Measurements from ENCODE around the gene PAQR6.
A peak's percentile ranks its signal among the peaks of the same experiment; 100 is the strongest.

PAQR6 gene, protein sequence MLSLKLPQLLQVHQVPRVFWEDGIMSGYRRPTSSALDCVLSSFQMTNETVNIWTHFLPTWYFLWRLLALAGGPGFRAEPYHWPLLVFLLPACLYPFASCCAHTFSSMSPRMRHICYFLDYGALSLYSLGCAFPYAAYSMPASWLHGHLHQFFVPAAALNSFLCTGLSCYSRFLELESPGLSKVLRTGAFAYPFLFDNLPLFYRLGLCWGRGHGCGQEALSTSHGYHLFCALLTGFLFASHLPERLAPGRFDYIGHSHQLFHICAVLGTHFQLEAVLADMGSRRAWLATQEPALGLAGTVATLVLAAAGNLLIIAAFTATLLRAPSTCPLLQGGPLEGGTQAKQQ

DNA sequence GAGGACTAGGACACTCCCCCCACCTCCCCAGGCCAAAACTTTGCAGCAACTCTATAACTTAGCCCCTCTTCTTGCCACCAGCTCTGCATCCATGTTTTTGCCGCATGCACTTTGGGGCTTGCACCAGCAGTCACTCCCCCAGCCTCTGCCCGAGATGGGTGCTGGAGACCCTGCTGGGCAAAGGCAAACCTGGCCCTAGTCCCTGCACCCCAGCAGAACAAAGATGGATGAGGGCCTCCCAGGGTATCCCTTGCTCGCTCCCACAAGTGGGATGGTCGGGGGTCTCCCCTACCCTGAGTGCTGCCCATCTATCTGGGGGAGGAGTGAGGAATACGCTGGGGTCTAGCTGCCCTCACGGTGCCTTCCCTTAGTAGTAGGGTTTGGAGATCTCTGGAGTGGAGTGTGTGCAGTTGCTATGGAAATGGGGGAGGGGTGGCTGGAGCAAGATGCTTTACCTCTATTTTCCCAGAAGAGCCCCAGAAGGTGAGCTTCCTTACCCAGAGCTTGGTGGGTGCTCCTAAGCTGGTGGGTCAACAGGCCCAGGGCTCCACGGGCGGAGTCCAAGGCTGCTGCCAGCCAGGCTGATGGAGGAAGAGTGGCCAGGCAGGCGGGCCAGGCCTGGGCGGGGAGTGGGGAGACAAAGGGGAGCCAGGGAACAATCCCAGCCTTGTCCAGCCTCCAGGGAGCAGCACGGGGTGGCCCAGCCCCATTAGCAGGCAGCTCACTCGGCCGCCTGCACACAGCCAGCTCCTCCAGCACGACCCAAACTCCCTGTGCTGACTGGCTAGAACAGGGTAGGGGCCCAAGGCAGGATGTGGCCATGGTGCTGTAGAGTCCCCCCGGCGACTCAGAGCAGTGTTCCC lies at the start of gene PAQR6:
TSS of gene PAQR6 (minus strand) at position 597 of the 863 bp plus-strand sequence. CDS start 1,325 bp downstream, outside the sequence.
- DNase-seq: no peak

DNA sequence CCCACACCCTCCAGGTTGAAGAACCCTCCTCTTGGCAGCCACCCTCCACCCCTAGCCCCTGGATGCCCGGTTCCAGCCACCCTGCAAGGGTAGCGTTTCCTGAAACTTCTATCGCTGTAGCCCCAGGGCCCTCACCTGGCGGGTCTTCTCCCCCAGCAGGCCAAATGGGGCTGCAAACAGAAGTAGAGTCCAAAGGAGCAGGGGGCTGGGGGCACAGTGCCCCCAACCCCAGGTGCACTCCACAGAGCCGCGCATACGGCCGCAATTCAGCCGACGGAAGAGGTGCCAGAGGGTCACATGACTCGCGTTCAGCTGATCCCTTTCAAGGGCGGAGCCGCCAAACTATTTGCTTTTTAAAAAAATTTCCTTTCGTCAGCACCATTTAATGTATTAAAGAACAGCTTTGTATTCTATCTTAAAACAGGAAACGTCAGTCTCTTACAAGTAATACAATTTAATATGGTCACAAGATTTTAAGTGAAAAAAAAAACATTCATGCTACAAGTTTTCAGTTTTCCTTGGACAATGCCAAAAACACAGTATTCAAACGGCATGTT lies 47.6 kb upstream of the PAQR6 start, which contains the start of gene GLMP:
TSS of gene GLMP (minus strand) at position 289 of the 557 bp plus-strand sequence. CDS start at position 255, 34 bp downstream.
- peak; percentile 7 for DNase-seq

DNA sequence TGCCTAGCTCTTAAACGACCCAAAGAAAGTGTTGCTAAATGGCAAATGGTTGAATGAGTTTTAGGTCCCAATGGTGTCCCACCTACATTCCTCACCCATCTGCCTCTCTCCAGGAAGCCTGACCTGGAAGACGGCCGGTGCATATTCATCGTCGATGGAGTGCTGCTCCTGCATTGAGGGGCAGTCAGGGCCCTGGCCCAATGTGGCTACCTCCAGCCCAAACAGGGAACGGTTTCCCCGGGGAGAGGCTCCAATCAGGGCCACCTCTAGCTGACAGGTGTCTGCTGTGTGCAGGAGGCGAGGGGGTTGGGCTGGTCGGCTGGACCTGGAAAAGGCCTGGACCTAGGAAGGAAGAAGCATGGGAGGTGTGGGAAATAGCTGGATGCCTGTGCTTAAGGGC lies 46.0 kb upstream of the PAQR6 start:
- DNase-seq: no peak

DNA sequence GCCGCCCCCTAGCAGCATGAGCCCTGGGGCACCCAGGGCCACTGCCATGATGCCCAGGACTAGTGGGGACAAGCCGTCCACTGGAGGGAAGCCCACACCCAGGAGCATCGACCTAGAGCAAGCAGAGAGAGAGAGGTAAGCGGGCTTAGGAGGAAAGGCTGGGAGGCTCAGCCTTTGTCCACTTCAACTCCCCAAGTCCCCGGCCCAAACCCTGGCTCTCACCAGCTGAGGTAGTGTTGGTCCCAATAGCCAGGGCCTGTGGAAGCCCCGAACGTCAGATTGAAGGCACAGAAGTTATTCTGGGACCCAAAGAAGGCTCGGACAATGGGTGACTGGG lies 45.2 kb upstream of the PAQR6 start:
- no peak for DNase-seq

DNA sequence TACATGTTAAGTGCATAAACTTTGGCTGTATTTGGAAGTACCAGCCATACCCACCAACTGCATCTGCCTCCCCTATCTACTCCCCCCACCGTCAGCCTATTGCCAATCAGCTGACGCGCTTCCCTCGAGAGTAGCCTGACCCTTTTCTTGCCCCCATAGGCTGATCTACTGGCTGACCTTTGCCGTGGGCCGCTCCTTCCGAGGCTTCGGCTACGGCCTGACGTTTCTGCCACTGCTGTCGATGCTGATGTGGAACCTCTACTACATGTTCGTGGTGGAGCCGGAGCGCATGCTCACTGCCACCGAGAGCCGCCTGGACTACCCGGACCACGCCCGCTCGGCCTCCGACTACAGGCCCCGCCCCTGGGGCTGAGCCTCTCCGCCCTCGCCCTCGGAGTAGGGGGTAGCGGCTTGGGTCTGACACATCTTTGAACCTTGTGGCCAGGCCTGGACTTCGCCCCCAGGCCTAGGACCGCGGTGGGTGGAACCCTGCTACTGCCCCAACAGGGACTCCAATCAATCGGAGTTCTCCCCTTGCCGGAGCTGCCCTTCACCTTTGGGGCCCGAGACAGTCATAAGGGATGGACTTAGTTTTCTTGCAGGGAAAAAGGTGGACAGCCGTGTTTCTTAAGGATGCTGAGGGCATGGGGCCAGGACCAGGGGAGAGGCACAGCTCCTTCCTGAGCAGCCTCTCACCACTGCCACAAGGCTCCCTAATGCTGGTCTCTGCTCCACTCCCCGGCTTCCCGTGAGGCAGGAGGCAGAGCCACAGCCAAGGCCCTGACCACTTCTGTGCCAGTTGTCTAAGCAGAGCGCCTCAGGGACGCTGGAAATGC lies 43.6 kb upstream of the PAQR6 start:
- DNase-seq: no peak

DNA sequence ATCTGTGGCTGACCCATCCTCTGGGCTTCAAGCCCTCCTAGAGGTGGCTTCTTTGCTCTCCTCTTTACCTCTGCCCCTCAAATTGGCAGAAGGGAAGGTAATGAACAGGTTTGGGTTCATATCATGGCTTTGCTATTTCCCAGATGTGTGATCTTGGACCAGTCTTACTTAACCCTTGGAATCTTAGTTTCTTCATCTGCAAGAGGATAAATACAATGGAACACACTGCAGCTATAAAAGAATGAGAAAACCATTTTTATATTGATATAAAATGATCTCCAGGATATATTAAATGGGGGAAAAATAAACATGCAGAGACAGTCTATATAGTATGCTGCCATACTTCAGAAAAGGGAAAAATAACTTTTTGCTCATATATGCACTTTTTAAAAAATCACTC lies 42.0 kb upstream of the PAQR6 start:
- DNase-seq: no peak

DNA sequence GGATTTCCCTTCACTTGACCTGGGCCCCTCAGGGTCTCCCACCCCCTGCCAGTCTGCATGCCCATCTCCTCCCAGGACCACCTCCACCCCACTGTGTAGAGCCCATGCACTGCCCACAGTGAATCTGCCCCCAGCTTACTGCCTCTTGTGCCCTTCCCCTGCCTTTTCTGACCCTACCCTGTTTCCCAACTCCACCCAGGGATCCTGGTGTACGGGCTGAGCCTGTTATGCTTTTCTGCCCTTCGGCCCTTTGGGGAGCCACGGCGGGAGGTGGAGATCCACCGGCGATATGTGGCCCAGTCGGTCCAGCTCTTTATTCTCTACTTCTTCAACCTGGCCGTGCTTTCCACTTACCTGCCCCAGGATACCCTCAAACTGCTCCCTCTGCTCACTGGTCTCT lies 38.2 kb upstream of the PAQR6 start:
- DNase-seq: no peak

DNA sequence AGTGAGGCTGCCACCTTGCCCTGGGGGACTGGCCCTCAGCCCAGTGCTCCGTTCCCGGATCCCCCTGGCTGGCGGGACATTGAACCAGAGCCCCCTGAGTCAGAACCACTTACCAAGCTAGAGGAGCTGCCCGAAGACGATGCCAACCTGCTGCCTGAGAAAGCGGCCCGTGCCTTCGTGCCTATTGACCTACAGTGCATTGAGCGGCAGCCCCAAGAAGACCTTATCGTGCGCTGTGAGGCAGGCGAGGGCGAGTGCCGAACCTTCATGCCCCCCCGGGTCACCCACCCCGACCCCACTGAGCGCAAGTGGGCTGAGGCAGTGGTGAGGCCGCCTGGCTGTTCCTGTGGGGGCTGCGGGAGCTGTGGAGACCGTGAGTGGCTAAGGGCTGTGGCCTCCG lies 37.6 kb upstream of the PAQR6 start:
- DNase-seq: no peak

DNA sequence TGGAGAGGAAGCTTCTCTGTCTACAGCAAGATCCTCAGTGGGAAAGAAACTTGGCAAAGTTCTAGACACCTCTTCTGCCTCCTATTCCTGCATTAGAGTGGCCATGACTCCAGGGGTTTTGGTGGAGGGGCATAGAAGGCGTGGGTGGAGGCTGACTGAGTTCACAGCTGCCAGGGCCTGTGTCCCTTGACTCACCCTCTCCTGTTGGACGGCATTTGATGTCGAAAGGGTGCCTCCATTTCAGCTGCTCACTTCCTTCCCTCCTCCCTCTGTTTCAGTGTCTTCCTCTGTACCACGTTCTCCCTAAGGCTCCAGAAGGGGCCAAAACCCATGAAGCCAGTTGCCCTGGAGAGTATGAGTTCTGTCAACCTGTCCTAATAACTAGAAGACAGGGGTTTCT lies 36.9 kb upstream of the PAQR6 start:
- no peak for DNase-seq

DNA sequence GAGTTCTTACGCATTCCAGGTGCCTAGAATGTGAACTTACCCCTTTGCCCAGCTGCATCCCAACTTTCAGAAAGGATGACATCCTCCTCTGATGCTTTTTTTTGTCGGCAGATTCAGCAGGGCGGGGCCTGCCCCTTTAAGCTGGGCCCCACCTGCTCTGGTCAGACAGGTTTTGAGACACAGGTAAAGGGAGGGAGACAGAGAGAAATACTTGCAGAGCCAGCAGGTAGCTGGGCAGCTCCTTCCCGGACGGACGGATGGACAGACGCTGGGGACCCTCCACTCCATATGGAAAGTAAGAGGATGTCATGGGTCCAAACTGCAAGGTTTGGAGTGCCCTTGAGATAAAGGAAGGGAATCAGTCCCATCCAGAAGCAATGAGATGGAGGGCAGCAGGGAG lies 36.3 kb upstream of the PAQR6 start, which contains the start of gene TMEM79:
TSS of gene TMEM79 (plus strand) at position 214 of the 400 bp plus-strand sequence. CDS start 902 bp downstream, outside the sequence.
- no peak for DNase-seq

DNA sequence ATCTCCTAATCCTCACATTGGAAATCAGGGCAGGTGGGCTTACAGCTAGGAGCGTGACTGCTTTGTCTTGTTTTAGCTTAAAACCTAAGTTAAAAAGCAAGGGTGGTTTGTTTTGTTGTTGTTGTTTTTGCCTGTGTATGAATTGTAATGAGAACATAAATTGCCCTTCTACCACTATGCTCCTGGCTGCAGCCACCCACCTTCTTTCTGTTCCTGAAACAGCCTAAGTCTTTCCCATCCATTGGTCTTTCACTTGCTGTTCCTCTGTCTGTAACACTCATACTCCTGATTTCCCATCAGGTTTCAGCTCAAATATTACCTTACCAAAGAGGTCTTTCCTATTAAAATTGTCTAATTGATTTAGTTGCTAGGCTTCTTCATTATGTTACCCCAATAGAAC lies 35.7 kb upstream of the PAQR6 start:
- no peak for DNase-seq

DNA sequence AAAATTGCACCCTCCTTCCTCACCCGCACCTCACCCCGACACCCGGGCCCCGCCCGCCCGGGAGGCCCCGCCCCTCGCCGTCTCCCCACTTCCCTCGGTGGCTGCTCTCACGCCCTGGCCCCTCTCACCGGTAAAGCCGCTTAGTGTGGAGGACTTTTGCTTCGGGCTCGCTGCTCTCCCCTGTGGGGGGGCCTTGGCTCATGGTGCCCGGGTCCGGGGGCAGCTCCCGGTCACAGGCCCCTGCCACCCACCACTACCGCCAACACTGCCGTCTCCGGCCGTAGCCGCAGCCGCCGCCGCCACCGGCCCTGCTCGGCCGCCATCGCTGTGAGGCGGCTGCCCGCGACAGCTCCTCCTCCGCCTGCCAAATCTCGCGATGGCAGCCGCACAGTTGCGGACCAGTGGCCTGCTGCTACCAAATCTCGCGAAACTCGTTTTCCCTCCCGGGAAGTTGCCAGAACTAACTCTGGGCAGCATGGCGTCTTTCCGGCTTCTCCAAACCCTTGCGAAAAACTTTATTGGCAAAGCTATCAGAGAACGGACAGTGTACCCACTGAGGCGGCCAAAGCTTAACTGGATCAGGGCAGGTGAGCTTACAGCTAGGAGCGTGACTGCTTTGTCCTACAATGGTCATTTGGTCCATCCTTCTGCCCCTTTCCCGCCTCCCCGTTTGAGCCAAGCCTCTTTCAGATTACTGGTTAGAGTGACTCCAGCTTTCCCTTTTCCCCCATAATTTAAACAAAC lies 34.8 kb upstream of the PAQR6 start, which contains the start of gene SMG5:
TSS of gene SMG5 (minus strand) at position 347 of the 744 bp plus-strand sequence. CDS start at position 202, 145 bp downstream.
- peak; percentile 96 for DNase-seq

DNA sequence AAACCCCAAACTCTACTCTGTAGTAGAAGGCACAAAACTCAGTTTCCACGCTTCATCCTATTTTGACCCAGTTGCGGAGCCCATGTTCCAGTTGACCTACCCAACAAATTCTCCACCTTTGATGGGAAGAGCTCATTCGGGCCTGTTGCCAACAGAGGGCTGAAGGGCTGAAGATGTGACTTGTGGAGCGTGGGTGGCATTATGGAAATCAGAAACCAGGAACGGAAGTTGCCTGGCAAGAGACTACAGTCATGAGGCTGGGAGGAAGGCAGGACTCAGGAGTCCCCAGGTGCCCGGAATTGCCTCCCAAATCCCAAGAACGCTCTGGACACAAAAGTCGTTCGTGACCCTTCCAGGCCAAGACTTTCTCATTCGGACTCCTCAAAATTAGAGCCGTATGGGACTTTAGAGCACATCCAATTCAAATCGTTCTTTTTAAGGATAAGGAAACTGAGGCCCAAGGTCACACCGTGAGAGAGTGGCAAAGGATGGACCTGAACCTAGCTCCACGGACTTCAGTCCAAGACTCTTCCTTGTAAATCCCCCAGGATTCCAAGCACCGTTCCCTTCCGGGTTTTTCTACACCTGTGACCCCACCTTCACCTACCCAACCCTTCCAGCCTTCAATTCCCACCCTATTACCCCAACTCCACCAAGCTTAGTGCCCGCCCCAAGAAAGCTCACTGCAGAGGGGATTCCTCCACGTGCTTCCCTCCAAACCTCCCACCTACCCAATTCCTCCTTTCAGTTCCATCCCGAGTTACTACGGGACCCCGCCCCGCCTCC lies 34.0 kb upstream of the PAQR6 start:
- no peak for DNase-seq

DNA sequence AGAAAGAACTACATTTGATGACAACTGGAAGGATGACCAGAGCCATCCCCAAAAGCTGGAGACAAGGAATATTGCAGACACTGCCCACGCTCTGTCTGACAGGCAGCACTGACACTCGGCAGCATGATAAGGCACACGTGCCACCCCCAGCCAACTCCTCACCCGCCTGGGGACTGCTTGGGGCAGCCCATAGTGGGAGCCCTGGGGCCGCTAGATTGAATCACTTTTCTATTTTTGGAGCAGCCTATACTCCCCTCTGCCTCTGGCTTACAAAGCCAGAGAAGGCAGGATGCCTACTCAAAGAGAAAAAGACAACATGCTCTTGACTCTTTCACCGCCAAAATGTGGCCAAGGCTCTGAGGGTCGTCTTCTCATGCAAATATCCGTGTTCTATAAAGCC lies 33.4 kb upstream of the PAQR6 start:
- DNase-seq: no peak

DNA sequence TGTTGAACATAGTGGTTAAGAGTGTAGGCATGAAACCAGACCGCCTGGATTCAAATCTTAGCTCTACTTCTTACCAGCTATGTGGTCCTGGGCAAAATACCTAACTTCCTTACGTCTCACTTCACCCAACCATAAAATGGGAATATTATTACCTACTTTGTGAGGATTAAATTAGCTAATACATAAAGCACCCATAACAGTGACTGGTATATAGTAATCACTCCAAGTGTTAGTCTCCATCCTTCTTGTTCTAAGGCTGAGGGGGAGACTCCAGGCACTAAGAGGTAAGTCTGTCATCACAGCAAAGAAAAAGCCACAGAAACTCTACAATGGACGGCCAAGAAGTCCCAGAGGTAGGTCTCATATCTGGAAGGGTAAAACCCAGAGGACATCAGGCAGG lies 32.0 kb upstream of the PAQR6 start:
- DNase-seq: no peak

DNA sequence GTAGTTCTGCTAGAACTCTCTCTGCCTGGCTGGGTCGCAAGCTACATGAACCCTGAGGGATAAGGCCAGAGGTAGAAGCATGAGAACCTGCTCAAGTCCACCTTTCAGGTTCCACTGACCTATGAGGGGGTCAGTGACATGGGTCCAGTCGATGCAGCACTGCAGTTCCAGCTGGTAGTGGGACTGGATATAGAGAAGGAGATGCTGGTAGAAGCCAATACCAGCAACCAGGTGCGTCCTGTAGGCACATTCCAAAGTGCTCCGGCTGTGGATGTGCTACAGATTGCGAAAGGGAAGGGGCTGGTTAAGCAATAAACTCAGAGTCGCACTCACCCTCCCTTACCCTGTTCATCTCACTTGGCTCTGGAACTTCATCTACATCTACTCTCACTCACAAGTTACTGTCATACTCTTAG lies 29.1 kb upstream of the PAQR6 start:
- no peak for DNase-seq

DNA sequence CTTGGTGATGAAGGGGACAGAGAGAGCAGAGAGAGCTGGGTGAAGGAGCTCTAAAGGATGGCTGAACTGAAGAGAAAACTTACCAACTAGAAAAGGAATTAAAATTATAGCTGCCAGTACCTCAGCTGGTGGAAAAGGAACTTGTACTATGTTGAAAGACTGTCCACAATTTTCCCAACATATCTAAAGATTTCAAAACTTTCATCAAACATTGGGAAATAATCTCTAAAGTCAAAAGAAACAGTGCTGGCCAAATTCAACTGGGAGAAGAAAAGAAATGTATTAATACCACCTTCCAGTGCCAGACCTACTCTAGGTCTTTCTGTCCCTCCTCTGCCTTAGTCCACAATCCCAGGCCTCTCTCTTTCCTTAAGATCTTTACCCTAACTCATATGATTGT lies 28.7 kb upstream of the PAQR6 start:
- DNase-seq: no peak

DNA sequence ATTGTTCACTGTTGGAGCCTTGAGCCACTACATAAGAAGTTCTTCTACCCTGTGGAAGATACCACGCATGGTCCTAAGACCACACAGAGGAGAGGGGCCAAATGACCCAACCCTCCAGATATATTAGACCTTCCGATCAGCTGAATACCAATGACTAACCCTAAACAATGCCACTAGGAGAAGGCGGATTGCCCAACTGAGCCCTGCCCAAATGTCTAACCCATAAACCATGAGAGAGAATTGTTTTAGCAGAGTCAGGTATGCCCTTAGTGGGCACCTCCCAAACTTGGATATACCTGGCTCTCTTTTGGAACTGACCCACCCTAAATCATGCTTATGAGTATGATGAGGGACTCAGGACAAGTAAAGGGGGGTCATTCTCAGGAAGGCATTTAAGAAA lies 22.5 kb upstream of the PAQR6 start:
- DNase-seq: no peak

DNA sequence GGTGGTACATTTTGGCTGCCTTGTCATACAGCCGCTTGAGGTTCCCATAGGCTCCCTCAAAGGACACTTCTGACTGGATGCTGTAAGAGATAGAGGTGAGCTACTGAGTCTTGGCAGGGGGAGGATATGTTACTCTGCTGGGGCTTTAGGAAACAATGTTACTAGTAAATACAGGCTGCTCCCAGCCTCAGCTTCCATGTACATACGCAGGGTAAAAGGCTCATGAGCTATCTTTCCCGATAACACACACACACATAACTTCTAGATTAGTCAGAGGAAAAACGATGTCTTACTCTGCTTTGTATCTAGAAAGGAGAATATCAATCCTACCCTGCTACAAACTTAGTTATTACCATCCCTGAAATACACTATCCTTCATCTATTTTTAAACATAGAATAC lies 20.5 kb upstream of the PAQR6 start:
- DNase-seq: no peak

DNA sequence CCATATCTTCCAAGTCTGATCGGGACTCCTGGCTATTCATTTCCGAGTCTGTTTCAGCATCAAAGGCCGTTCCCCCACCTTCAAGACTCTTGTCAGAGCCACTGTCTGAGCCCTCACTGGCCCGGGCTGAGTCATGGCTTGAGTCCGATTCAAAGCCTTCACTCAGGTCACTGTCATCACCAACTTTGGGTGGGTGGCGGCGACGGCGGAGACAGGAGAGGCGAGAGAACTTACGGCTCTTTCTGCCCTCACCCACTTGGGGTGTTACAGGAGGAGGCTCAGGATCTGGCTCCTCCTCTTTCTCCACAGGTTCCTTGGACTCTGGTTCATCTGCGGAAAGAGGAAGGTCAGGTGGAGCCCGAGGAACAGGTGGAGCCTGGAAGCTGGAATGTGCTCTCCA lies 18.2 kb upstream of the PAQR6 start:
- no peak for DNase-seq

DNA sequence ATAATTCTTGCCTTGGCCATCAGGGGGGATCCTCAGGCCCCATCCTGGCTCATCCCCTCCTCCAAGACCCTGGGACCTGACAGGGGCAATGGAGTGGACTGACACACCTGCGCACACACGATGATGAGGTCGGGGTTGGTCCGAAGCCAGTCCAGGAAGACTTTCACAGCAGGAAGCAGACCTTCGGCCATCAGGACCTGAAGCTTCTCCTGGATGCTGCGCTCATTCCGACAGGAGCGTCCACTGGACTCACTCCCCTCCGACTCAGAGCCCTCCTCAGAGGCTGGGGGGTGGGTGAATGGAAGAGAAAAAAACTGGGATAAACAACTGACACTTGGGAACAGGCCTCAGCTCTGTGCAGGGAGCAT lies 15.4 kb upstream of the PAQR6 start:
- DNase-seq: no peak
